AG20443 (cell line): ENCODE data around the gene LHPP.

ENCODE experiments used
- DNase-seq: peaks from one replicate; pipeline ENCODE4 v3.0.0; 2012; ENCODE audit warnings: low spot score, mixed read lengths

LHPP gene

DNA sequence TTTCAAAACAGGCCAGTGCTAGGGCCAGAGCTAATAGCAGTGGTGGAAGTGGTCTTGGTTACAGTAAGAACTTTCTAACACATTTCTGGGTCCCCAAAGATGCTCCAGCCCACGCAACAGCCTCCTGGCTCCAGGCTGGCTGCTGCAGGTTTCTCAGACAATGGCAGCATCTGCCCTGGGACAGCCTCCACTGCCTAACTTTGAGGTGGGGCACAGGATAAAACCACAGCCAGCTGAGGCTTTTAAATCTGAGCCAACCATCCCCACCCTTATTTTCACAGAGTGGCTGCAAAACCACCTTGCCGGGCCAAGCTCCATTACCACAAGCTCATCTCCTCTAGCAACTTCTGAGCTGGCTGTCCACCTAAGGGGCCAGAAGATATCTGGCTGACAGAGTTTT, 197.8 kb downstream of the LHPP start:
- DNase-seq = no peak

DNA sequence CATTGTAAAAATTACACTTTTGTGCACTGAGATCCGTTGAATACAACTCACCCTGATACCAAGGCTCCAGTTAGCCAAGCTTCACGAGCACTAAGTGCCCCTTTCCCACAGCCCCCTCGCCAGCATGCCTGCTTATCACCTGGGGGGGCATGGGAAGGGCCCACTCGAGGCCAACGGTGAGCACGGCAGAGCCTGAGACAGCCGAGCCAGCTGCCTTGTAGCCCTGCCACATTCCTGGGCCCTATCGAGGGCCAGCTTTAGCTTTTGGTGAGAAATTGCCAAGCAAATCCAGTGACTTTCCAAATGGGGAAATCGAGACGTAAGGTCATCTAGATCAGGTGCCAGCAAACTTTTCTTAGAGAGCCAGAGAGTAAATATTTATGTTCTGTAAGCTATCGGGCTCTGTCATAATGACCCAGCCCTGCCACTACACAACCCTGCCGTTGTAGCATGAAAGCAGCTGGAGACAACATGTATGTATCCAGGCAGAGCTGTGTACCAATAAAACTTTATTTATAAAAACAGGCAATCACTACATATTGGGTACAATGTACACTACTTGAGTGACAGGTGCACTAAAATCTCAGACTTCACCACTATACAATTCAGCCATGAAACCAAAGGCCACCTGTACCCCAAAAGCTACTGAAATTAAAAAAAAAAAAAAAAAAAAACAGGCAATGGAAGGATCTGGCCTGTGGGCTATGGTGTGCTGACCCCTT, 198.9 kb downstream of the LHPP start:
- no peak for DNase-seq

DNA sequence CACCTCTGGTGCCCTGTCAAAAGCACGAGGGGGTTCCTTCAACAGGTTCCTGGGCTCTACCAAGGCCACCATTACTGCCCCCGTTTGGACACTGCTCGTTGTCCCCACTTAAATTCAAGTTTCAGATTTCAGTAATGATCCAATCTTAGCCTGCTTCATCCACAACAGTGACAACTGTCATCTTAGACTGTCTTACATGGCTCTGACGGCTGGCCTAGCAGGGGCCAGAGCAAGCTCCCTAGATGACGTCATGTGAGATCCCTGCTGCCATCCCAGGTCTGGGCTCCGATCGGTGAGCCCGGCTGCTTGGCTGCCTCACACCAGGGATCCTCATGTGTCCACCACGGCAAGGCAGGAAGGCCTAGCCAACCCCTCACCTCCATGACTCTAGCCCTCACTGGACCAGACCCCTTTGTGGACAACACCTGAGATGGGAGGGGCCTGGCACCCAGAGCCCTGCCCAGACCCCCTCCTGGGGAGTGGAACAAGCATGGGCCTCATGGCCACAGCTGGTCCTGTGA, 200.1 kb downstream of the LHPP start:
- no peak for DNase-seq

DNA sequence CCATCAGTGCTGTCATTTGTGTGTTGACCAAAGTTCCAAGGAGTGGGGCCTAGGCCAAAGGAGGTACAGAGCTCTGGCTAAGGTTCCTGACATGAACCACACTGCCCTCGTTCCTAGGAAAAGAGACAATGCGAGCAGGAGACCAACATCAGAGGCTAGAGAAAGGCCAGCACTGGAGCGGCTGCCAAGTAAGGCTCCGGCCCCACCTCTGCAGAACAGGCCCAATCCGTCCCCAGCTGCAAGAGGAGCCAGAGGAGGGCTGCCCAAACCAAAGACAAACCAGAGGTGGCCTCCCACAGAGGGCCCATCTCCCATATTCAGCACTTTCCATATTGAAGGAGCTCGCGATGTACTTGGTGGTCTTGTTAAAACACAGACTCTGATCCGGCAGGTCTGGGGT, 201.6 kb downstream of the LHPP start:
- DNase-seq = no peak
